Thoracic aorta (tissue), 2 donors: ENCODE data around the gene CLEC17A. TPM values are rescaled to one million over a fixed set of nuclear protein-coding genes. Genes with fewer than 3 reads are reported as not detected.

Experiments
- ATAC-seq: fragments of 150-250 bp; one replicate; pipeline ENCODE4 v1.8.0; 2017; ENCODE audit warnings: low read depth; ENCODE audit not compliant: insufficient number of reproducible peaks, low FRiP score
- DNase-seq: peaks from one replicate; pipeline ENCODE4 v3.0.0-alpha.2; 2020; ENCODE audit warnings: low spot score
- H3K27ac ChIP-seq, 2 donors: fragments of 200-600 bp; sonication (generic); 1 replicate in 1 of 2; 2 replicates in 1 of 2; pipeline ENCODE4 v1.5.1; 2016; ENCODE audit warnings: mild to moderate bottlenecking in 2 of 2, moderate library complexity in 2 of 2
- H3K27me3 ChIP-seq: fragments of 200-600 bp; sonication (generic); replicated peaks from 2 replicates; pipeline ENCODE4 v1.6.0; 2016; ENCODE audit warnings: mild to moderate bottlenecking; ENCODE audit not compliant: insufficient read depth
- H3K36me3 ChIP-seq: fragments of 200-600 bp; sonication (generic); one replicate; pipeline ENCODE4 v1.5.1; 2016
- H3K4me1 ChIP-seq, 2 donors: fragments of 200-600 bp; sonication (generic); 1 replicate in 1 of 2; 2 replicates in 1 of 2; pipeline versions ENCODE4 v1.5.1 to v1.6.0; 2016; ENCODE audit warnings: low read depth in 2 of 2, mild to moderate bottlenecking in 1 of 2; ENCODE audit not compliant: control insufficient read depth in 1 of 2
- H3K4me3 ChIP-seq: fragments of 200-600 bp; sonication (generic); 2 replicates; pipeline ENCODE4 v1.5.1; 2016; ENCODE audit warnings: mild to moderate bottlenecking
- H3K9me3 ChIP-seq: fragments of 200-600 bp; sonication (generic); 2 replicates; pipeline ENCODE4 v1.5.1; 2016
- CTCF ChIP-seq: fragments of 200-600 bp; sonication (generic); IDR thresholded peaks from one replicate; pipeline ENCODE4 v1.5.1; 2019; ENCODE audit warnings: antibody characterized with exemption
- total RNA-seq, 2 donors: library from RNA; depleted of rRNA; stranded (reverse); fragments of >200 nt; gene quantifications; one replicate each; pipeline versions ENCODE4 v1.1.0 to v1.2.3, GENCODE V29; 2016

Gene CLEC17A
- total RNA-seq, 2 donors from 2014 or later = not detected

GRCh38 chr19:14639536-14640277 is 56.8 kb downstream of the CLEC17A start:
- no peak overlapping the region for H3K4me3 ChIP-seq
- no peaks in the 10 kb centered on the region for H3K27me3 ChIP-seq
- H3K4me1 ChIP-seq = no peaks in the 10 kb centered on the region
- no peaks in the 10 kb centered on the region for H3K36me3 ChIP-seq
- no peaks in the 10 kb centered on the region for H3K9me3 ChIP-seq
- ATAC-seq (no peak), DNase-seq (no peak)
- TF ChIP-seq CTCF = no peak
- no peak overlapping the region for H3K27ac ChIP-seq

GRCh38 chr19:14648506-14648905 is 65.6 kb downstream of the CLEC17A start:
- ATAC-seq (no peak), DNase-seq (no peak)
- Histone ChIP-seq H3K27ac (no peak overlapping the region), H3K4me3 (no peak overlapping the region), H3K9me3 (no peaks in the 10 kb centered on the region), H3K27me3 (no peaks in the 10 kb centered on the region), H3K4me1 (no peaks in the 10 kb centered on the region), H3K36me3 (no peaks in the 10 kb centered on the region)
- TF ChIP-seq CTCF = no peak

GRCh38 chr19:14649020-14649419 is 66.1 kb downstream of the CLEC17A start:
- H3K36me3 ChIP-seq = no peaks in the 10 kb centered on the region
- no peaks in the 10 kb centered on the region for H3K4me1 ChIP-seq
- H3K4me3 ChIP-seq = no peak overlapping the region
- H3K9me3 ChIP-seq = no peaks in the 10 kb centered on the region
- ATAC-seq = no peak
- H3K27ac ChIP-seq = no peak overlapping the region
- no peak for TF ChIP-seq CTCF
- no peaks in the 10 kb centered on the region for H3K27me3 ChIP-seq
- no peak for DNase-seq

GRCh38 chr19:14650161-14650560 is 67.3 kb downstream of the CLEC17A start:
- Histone ChIP-seq H3K36me3 (no peaks in the 10 kb centered on the region), H3K27me3 (no peaks in the 10 kb centered on the region), H3K27ac (no peak overlapping the region), H3K9me3 (no peaks in the 10 kb centered on the region), H3K4me1 (no peaks in the 10 kb centered on the region), H3K4me3 (no peak overlapping the region)
- no peak for TF ChIP-seq CTCF
- ATAC-seq (no peak), DNase-seq (no peak)

- H3K36me3 ChIP-seq = no peaks in the 10 kb centered on the region
- H3K4me3 ChIP-seq = no peak overlapping the region
- TF ChIP-seq CTCF = no peak
- ATAC-seq (no peak), DNase-seq (no peak)
- H3K9me3 ChIP-seq = no peaks in the 10 kb centered on the region
- H3K27ac ChIP-seq = no peak overlapping the region
- H3K27me3 ChIP-seq = no peaks in the 10 kb centered on the region
- H3K4me1 ChIP-seq = no peaks in the 10 kb centered on the region
These were observed 72.1 kb downstream of the CLEC17A start for GRCh38 chr19:14654786-14655560.
